ENCODE measurements around the gene DNAJB8.

The DNAJB8 gene

DNA sequence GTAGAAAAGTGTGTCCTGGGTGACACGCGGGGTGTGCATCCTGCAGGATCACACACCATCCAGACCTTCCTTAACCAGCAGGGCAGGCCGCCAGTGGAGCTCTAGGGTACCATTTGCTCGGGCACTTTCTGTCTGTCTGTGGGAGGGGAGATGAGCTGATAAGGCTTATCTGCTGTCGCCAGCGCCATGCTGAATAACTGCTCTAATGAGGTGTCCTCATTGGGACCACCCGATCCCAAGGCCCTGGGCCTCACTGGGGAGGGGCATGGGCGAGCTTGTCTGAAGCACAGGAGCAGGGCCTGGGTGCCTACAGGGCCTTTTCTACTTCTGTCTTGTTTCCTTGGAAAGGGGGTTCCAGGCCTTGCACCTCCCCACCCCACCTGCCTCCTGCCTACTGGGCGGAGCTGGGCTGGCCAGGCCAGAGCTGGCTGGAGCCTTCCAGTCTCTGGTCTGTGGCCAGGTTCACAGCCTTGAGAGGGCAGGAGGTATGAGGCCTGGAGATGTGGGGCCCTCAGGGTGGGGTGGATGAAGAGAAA is 28.8 kb upstream of the DNAJB8 start:
- no peak for DNase-seq (ENCODE audit: extremely low spot score, insufficient read length, low read depth)
- FAIRE-seq = no peak

DNA sequence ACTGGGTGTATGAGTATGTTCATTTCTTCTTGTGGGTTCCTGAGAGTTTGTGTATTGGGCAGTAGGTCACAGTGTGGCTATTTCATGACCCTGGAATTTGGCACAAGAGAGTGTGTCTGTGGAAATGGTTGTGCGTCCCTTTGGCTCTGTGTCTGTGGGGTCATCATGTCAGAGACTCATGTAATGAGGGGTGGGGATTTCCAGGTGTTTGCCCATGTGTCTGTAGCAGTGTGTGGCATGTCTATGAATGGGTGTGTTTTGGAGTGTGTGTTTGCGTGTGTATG is 27.6 kb upstream of the DNAJB8 start:
- DNase-seq (ENCODE audit: extremely low spot score, insufficient read length, low read depth) (no peak), FAIRE-seq (no peak)

DNA sequence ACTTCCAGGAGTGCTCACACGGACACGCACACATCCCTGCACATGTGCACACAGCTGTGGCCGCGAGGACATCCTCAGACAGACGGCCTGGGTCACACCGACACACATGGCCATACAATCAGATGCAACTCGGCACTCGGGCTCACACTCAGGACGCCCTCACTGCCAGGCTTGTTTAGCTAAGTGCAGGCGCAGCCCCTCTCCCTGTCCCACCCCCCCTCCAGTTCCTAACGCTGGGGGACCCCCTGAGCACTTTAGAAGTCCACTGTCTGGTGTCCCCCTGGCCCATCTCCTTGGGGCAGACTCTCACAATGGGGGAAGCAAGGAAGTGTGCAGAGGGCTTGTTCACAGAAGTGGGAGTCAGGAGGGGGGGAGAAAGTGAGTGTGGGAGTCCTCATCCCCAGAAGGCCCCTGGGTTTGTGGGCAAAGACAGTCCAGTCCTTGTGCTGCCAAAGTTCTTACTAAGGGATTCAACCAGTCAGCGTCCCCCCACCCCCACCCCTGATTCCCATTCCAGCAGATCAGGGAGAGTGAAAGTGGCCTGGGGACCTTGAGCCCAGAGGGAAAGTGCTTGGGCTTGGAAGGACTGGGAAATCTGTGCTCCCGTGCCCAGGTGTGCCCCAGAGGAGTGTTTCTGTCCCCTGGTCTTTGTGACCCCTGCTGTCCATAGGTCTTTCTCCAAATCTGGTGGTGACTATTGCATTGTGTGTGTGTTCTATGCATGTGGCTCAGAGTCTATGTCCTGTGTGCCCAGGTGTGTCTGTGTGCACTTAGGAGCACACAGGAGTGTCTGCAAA is 27.1 kb upstream of the DNAJB8 start:
- FAIRE-seq = no peak
- DNase-seq (ENCODE audit: extremely low spot score, insufficient read length, low read depth) = no peak

DNA sequence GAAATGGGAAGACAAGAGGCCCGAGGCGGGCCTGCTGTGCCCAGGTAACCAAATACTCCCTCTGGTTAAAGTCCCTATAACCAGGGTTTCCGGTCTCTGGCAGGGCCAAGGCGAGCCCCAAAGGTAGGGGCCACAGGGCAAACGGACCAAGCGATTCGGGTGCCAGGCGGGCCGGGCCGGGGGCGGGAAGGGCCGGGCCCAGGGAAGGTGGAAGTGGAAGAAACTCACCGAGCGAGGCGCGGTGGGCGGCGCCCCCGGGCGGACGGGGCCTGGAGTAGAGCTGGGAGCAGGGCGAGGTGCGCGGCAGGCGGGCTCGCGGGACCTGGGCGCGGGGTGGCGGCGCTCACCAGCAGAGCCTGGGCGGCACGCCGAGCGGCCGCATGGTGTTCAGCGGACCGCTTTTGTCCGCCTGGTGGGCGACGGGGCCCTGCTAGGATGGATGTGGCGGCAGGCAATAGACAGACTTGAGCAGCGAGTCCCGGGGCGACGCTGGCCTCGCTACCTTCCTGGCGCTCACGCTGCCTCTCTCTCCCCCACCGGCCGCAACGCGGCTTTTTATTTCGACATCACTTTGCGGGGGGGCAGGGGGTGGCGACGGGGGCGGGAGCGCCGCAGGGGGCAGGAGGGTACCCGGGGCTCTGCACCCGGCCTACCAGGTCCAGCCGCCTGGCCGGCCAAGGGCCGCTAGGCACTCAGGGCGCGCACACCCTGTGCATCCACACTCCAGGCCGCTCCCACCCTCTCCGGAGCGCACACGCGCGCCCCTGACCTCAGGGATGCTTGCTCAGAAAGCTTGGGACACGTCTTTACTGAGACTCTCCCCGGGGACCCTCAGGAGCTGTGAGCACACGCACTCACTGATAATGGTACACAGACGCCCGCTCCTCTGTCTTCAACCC is 26.2 kb upstream of the DNAJB8 start, which contains the start of gene GATA2:
Gene GATA2 (minus strand): TSS at position 531 of the 899 bp plus-strand sequence. CDS start 6,170 bp downstream, outside the sequence.
- DNase-seq (ENCODE audit: extremely low spot score, insufficient read length, low read depth) = no peak
- FAIRE-seq = no peak

DNA sequence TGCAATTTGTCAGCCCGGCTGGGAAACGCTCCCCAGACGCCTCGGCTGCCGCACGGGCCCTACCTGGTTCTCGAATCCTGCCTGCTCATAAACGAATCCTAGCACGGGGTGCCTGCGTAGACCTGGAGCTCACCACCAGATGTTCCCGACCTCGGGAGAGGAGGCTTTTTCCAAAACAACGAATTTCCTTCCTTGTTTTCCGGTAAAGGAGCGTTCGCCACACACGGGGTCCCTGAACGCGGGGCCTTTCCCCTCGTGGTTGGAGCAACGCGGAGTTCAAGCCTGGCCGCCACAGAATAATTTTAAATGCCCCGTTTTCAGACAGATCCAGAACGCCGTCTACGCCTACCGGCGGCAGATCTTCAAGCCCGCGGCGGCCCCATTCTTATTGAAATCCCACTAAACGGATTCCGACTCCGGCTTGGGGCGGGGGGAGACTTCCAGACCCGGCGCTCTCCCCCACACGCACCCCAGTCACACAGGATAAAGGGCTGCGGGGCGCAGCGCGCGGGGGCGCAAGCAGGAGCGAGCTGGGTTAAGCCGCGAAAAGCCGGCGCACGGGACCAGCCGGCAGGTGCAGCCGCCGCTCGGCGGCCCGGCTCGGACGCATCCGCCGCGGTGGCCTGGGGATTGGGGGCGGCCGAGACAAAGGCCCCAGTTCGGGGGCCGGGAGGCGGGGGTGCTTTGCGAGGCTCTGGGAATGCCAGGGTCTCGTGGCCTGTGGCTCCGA is 25.4 kb upstream of the DNAJB8 start:
- DNase-seq (ENCODE audit: extremely low spot score, insufficient read length, low read depth) (no peak), FAIRE-seq (no peak)

DNA sequence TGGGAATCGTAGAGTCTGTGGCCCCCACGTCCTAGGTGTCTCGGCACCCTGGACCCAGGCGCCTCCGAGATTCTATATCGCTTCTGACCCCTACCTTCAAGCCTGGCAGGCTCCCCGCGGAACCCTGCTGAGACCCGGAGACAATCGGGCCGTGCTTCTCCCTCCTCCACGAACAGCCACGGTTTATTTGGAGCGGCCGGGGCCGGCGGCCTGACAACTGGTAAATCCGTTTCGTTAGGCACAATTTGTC is 24.9 kb upstream of the DNAJB8 start:
- DNase-seq (ENCODE audit: extremely low spot score, insufficient read length, low read depth) (no peak), FAIRE-seq (no peak)

DNA sequence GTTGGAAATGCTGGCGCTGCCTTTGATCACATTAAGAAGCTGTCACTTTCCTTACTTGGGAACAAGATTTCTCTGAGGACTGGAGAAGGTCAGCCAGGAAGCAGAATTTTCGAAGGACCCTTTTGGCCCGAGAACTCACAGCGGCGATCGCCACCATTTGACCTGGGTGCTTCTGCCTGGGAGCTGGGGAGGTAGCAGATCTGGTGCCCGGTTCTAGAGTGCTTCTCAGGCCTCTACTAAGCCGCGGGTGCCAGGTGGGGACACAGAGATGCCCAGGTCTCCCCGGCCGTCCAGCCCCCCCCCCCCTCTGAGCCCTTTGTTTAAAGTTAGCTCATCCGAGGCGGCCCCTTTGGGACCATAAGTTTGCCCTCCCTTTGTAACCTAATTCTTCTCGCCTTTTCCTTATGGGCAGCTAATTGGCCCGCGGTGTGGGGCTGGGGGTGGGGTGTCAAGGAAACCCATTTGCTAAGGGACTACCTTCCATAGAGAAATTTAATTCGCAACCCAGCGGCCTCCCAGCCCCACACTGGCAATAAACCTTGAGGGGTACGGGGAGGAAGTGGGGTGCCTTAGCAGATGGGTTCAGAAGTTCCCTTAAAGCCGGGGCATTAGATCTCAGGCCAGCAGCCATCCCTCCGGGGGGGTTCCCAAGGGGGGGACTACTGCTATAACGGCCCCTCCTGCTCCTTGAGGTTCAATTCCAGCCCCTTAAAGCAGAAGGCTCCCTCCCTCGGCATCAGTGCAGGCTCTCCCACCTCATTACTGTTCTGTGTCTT is 24.4 kb upstream of the DNAJB8 start:
- DNase-seq (ENCODE audit: extremely low spot score, insufficient read length, low read depth) = no peak
- no peak for FAIRE-seq

DNA sequence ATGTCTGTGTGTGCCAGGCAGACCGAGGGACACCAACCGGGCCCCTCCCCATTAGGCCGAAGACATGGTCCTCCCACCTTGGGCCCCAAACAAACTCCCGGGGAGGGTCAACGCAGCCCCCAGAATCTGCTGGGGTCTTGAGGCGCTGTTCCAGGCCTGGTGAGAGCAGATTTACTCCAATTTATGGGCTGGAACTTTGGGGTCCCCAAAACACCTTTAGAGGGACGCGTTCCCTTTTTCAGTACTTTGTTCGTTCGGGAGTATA is 23.9 kb upstream of the DNAJB8 start:
- DNase-seq (ENCODE audit: extremely low spot score, insufficient read length, low read depth) = no peak
- FAIRE-seq = no peak

DNA sequence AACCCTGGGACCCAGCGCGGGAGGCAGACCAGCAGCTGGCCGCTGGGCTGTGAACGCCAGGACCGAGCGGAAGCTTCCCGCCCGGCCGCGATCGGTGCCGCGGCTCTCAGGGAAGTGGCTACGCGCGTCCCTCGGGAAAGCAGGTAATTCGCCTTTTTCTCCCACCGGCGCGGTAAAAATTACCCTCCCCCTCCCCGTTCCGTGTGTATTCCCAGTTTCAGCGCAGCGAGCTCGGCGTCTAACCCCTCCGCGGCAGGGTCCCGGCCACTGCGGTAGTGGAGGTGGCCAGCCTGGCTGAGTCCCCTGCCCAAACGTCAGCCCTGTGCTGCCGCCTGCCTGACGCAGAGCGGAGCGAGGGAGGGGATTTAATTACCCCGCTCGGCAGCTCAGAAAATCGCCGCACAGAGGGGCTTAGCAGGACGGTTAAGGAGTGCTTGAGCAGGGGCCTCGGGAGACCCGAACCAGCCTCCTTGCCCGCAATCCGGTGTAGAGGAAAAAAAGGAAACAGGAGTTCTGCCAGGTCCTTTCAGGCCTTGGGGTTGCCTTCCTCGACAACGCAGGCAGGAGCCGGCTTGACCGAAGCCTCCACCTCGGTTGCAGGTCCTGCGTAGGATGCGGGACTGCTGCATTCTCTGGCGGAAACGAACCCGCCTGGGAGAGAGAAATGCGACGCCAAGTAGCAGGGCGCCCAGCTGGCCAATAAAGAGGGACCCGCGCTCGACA is 23.4 kb upstream of the DNAJB8 start:
- no peak for DNase-seq (ENCODE audit: extremely low spot score, insufficient read length, low read depth)
- FAIRE-seq = no peak

DNA sequence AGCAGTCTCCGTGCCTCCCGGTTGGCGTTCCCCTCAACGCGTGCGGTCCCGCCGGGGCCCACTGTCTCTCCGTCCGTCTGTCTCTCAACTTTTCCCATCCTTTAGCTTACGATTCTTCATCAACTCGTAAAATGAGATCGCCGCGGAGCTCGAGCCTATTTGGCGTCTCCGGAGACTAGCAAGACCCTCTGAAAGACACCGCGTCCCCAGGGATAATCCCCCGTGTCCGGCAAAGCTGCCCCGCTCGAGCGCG is 22.9 kb upstream of the DNAJB8 start:
- DNase-seq (ENCODE audit: extremely low spot score, insufficient read length, low read depth) (no peak), FAIRE-seq (no peak)

DNA sequence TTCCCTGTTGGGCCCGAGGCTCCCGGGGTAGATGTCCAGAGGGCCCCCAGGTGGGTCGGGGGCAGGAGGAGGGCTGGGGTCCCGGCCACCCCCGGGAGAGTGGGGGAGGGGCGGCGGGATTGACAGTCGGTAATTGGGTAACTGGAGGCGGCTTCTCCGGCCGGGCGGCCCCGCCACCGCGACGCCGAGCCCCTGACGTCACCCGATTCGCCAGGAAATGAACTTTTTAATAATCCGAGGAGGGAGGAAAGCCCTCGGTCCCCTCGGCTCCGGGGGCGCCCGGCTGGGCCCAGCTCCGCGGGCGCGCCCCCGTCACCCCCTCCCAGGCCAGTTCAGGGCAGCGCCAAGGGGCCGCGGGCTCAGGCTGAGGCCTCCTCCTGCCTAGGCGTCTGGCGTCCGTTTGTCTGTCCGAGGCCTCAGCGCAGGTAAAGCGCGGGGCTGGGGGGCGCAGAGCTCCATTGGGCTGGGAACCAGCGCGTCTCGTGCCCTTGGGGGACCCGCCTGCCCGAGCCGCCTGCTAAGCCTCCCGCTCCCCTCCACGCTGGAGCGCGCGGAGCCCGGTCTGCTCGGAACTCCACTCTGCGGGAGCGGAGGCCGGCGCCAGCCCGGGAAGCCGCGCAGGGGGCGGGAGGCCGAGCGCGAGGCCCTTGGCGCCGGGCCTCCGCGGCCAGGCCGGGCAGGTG is 22.4 kb upstream of the DNAJB8 start:
- no peak for DNase-seq (ENCODE audit: extremely low spot score, insufficient read length, low read depth)
- no peak for FAIRE-seq

DNA sequence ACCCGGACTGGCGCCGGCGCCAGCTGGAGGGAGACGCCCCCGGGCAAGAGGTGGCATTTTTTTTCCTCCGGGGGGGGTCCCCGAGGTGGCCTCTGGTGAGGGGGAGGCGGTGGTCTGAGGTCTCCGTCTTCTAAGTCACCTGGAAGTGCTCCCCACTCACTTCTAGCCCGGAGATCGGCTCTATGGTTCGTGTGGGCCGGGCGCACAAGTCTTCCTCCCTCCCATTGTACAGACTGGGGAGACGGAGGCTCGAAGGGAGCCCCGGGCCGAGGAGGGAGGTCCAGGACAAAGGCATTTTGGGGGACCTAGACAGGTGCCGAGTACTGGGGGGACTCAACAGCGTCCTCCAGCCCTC is 21.9 kb upstream of the DNAJB8 start:
- DNase-seq (ENCODE audit: extremely low spot score, insufficient read length, low read depth) (no peak), FAIRE-seq (no peak)

DNA sequence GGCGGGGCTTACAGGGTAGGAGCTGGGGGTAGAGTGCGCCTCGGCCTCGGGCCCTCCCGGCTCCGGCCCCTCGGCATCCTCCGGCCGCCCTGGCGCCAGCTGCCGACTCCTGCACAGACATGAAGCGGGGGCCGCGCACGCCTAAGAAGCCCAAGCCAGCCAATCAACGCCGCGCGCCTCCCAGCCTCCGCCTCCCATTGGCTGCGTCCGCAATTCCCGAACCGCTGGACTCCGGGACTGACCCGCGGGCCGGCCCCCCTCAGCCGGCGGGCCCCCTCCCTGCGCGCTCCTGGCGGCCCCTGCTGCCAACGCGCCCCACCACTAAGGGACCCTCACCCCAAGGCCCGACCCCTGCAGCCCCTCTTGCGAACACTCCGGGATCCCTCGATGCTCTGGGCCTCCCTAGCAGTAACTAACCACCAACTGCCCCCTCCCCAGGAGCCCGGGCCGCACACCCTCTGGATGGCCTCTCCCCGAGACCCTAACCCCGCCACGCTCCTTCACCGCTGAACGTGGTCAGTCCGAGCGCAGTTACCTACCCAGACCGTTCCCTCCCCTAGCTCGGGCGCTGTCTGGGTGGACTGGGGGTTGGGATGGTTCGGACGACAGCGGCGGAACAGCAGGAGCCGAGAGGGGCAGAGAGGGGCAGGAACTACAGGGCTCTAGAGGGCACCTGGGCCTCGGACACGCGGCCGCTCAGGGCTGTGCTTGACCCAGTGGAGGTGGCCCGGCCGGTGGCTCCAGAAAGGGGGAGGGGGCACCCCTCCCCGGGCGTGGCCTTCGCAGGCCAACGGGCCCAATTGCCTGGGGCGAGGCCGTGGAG is 21.3 kb upstream of the DNAJB8 start:
- DNase-seq (ENCODE audit: extremely low spot score, insufficient read length, low read depth) (no peak), FAIRE-seq (no peak)

DNA sequence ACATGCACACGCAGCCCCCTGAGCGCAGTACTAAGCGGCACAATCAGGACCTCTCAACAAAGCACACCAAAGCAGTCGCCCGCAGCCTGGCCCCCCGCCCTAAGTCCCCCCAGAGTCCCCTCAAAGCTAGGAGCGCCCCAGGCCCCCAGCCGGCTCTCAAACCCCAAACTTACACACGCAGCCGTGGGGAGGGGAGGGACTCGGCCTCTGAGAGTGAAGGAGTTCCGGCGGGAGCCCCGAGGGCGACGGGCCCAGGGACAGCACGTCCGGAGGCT is 20.8 kb upstream of the DNAJB8 start:
- FAIRE-seq (no peak), DNase-seq (ENCODE audit: extremely low spot score, insufficient read length, low read depth) (no peak)

DNA sequence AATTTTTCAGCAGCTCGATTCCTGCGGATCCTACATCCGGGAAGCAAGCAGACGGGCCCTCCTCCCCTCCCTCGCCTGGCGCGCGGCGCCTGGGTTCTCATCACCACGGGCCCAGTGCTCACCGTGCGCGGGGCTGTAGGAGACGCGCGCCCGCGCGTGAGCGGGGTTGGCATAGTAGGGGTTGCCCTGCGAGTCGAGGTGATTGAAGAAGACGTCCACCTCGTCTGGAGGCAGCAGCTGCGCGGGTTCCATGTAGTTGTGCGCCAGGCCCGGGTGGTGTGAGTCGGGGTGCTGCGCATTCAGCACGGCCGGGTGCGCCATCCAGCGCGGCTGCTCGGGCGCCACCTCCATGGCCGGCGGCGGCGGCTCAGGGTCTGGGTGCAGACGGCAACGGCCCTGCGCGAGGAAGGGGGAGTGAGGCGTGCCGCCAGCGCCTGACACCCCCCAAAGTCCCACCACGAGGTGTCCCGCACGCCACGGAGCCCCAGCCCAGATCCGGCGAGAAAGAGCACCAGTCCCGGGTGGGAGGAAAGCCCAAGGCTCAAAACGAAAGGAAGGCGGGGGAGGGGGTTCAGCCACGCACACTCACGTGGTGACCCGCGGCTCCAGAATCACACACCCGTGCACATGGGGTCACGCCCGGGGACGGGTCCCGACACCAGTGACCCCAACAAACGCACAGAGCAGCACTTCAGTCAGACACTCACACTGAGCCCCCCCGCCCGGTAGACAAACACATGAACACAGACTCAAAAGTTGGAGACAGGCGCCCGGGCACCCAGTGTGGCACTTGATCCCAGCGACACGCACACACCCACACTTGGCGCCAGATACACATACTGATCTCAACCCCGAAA is 20.2 kb upstream of the DNAJB8 start:
- DNase-seq (ENCODE audit: extremely low spot score, insufficient read length, low read depth) (no peak), FAIRE-seq (no peak)

DNA sequence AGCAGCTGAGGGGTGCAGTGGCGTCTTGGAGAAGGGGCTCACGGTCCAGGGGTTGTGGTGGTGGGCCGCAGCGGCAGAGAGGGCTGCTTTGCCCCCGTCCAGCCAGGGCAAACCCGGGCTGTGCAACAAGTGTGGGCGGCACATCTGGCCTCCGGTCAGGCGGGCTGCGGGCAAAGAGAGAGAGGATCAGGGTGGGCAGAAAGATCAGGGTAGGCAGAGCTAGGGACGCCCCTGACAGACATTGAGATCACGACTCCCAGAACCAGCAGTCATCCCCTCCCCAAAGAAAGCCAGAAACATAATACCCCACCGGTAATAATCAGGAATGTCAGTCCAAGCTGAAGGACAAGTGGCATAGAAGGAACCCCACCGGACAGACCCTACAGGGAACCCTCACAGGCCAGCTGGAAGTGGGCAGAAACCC is 19.5 kb upstream of the DNAJB8 start:
- DNase-seq (ENCODE audit: extremely low spot score, insufficient read length, low read depth) (no peak), FAIRE-seq (no peak)

DNA sequence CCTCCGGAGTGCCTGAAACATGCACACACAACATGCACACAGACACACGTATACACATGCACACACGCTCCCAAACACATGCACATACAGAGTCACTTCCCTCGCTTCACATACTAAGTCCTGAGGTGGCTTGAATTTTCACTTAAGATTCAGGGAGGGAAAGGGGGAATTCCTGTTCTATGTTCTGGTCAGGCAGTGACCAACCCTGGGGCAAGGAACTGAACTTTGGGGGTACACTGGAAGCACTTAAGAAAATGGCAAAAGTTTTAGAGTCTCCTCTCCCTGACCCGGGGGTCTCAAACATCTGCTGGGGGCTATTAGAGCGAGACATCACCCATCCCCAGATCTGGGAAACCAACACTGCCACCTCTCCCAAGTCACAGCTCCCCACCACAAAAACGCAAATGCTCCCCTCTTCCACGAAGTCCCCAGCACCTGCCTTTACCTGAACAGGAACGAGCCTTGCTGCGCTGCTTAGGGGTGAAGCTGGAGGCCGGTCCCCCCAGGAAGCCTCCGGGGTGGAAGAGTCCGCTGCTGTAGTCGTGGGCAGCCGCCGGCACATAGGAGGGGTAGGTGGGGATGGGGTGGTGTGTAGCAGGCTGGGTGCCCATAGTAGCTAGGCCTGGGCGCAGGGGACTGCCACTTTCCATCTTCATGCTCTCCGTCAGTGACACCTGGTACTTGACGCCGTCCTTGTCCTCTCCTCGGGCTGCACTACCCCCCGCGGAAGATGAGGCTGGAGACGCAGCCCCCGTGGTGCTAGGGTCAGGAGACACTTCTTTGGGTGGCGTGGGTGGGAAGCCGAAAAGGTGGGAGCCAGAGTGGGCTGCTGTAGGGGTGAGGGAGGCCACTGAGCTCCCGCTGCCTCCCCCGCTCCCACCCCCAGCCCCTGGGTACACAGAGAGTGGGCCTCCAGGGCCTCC is 18.9 kb upstream of the DNAJB8 start:
- DNase-seq (ENCODE audit: extremely low spot score, insufficient read length, low read depth) (no peak), FAIRE-seq (no peak)

All from GM18507 (cell line).